Calu3 (cell line): ENCODE results near the gene MARVELD1. TPM values are rescaled to one million over a fixed set of nuclear protein-coding genes. Genes with fewer than 3 reads are reported as not detected.

Source experiments
- BruUV-seq: library from RNA; stranded (reverse); fragments of 400-500 nt; replicated peaks from 2 replicates; lab custom pipeline; 2021; lab: Mats Ljungman, UMichigan
- CTCF ChIA-PET: fragments of 300-600 bp; sonication (Branson Sonifier 250); formaldehyde crosslinking; loops from one replicate; lab custom pipeline; 2022; ENCODE audit warnings: antibody characterized with exemption; lab: Charles Lee
- DNase-seq: peaks from one replicate; pipeline ENCODE4 v3.0.0; 2022
- H3K27ac Mint-ChIP-seq: one replicate; pipeline ENCODE4 v1.8.0; 2022; ENCODE audit warnings: mixed read lengths; ENCODE audit not compliant: unreplicated experiment
- H3K27me3 Mint-ChIP-seq: one replicate; pipeline ENCODE4 v1.8.0; 2022; ENCODE audit warnings: mixed read lengths; ENCODE audit not compliant: unreplicated experiment
- H3K36me3 Mint-ChIP-seq: one replicate; pipeline ENCODE4 v1.8.0; 2022; ENCODE audit warnings: mild to moderate bottlenecking, moderate library complexity, mixed read lengths; ENCODE audit not compliant: insufficient read depth, unreplicated experiment
- H3K4me1 Mint-ChIP-seq: one replicate; pipeline ENCODE4 v1.8.0; 2022; ENCODE audit warnings: mild to moderate bottlenecking, low read depth, mixed read lengths; ENCODE audit not compliant: unreplicated experiment
- H3K4me3 Mint-ChIP-seq: one replicate; pipeline ENCODE4 v1.8.0; 2022; ENCODE audit warnings: mild to moderate bottlenecking, low read depth, moderate library complexity, mixed read lengths; ENCODE audit not compliant: unreplicated experiment
- H3K9me3 Mint-ChIP-seq: one replicate; pipeline ENCODE4 v1.8.0; 2022; ENCODE audit warnings: low read depth, mixed read lengths; ENCODE audit not compliant: unreplicated experiment
- intact Hi-C: fragments of 100-400 bp; cut with micrococcal nuclease; formaldehyde crosslinking; loops from one replicate; pipeline ENCODE4 v1.10.0; 2022; ENCODE audit not compliant: unreplicated experiment
- total RNA-seq: library from RNA; stranded (reverse); gene quantifications from 2 replicates; pipeline ENCODE4 v1.2.3, GENCODE V29; 2022
- TF ChIP-seq, protein P1 (sequence below): fragments of 200-600 bp; IDR thresholded peaks from one replicate; pipeline ENCODE4 v1.8.0; 2022; ENCODE audit warnings: antibody characterized with exemption; ENCODE audit not compliant: unreplicated experiment

The MARVELD1 gene
- total RNA-seq, 1 experiment from 2014 or later = 20.2 TPM

DNA sequence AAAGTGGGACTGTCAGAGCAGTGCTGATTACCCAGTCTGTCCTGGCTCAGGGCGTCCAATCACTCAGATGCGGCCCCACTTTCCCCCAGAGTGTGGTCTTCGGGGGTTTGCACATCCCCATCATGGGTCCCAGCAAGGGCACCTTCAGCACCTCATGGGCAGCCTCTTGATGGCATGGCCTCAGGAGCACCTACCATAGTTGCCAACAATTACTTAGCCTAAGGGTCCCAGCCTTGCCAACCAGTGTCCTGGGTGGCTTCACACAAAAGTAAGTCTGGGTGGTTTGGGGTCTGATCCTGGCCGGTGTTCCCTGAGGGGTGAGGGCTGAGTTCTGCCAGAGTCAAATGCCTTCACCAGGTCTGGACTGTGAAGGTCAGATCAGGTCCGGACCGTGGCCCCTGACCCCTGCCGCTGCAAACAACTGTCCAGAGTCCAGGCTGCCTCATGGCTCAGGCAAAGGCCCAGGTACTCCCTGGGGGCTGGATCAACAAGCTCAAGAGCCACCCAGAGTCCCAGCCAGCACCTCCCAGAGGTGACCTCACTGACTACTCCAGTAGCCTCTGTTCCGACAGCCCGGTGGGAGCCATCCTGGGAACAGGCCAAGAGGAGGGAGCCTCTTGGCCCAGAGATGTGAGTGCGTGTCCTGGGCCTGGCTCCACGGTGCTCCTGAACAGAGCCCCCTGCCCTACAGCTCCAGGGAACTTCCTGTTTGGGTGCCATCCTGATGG, 6.2 kb upstream of the MARVELD1 start:
- TF ChIP-seq, protein P1, sequence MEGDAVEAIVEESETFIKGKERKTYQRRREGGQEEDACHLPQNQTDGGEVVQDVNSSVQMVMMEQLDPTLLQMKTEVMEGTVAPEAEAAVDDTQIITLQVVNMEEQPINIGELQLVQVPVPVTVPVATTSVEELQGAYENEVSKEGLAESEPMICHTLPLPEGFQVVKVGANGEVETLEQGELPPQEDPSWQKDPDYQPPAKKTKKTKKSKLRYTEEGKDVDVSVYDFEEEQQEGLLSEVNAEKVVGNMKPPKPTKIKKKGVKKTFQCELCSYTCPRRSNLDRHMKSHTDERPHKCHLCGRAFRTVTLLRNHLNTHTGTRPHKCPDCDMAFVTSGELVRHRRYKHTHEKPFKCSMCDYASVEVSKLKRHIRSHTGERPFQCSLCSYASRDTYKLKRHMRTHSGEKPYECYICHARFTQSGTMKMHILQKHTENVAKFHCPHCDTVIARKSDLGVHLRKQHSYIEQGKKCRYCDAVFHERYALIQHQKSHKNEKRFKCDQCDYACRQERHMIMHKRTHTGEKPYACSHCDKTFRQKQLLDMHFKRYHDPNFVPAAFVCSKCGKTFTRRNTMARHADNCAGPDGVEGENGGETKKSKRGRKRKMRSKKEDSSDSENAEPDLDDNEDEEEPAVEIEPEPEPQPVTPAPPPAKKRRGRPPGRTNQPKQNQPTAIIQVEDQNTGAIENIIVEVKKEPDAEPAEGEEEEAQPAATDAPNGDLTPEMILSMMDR = no peak
- intact Hi-C loops = no loop called here
- CTCF ChIA-PET = no interaction called here
- H3K27me3 Mint-ChIP-seq = no peaks in the 10 kb centered on the region
- no peak overlapping the region for H3K4me3 Mint-ChIP-seq
- BruUV-seq = no TSS peak
- no peak overlapping the region for H3K27ac Mint-ChIP-seq
- DNase-seq = no peak
- peaks cover 5% of the 10 kb centered on the region for H3K36me3 Mint-ChIP-seq
- no peaks in the 10 kb centered on the region for H3K9me3 Mint-ChIP-seq
- H3K4me1 Mint-ChIP-seq = peaks cover 8% of the 10 kb centered on the region

DNA sequence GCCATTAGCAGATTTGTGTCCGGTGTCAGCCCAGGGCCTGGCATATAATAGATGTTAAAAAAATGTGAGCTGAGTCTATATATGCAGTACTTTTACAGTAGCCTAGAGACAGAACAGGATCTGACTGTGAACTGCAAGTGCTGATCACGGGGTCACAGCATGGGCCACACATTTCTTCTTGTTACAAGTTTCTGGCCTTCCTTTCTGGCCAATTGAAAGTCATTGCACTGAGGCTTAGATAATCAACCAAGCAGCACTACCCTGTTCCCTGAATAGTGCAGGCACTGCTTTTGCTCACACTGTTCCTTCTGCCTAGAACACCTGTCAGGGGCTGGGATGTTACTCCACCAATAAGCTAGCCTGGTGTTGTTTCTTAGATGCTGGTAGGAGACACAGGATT, 5.4 kb upstream of the MARVELD1 start:
- Mint-ChIP-seq H3K4me3 (no peak overlapping the region), H3K36me3 (peaks cover 12% of the 10 kb centered on the region), H3K4me1 (peaks cover 8% of the 10 kb centered on the region), H3K27ac (no peak overlapping the region), H3K27me3 (no peaks in the 10 kb centered on the region), H3K9me3 (no peaks in the 10 kb centered on the region)
- TF ChIP-seq, protein P1 = no peak
- CTCF ChIA-PET = interaction anchor here (0.6 to 0.7 kb wide), 2 partner anchors 10 to 23 kb away, joined by 4 read pairs; no protein-coding TSS in a partner anchor
- intact Hi-C loops = no loop called here
- no TSS peak for BruUV-seq
- no peak for DNase-seq

DNA sequence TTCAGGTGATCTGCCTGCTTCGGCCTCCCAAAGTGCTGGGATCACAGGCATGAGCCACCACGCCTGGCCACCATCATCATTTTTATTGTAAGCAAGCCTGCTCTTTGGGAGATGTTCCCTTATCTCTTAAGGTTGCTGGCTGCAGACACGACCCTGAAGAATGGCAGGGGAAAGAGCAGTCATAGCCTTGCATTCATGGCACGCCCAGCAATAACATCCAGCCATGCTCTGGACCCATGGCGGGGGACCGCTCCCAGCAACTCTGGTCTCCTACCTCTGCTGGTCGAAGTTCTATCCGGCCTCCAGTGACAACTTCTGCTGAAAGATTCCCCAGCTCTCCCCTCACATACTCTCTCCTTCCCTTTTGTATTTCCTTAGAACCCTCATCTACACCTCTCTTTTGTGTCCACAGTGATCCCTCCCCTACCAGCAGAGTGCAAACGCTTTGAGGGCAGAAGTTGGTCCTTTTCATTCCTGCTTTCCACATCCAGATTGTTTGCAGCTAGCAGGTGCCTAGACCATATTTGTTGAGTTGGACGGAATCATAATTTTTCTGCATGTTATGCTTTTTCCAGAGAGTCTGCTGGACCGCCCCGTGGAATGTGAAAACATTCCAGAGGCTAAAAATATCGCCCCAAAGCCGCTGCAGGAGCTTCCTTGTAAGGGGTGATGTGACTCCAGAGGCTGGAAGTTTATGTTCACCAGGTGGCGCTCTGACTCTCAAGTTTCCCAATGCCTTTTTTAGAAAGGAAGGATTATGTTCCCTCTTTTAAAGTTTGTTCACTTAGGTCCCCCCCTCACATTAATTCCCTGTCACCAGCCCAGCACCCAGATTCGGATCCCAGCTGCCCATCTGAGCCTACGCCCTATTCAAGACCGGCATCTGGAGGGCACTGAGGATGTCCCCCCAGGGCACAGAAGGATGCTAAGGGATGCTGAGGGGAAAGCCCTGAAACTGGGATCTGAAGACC, 4.3 kb upstream of the MARVELD1 start:
- H3K4me1 Mint-ChIP-seq = peaks cover 8% of the 10 kb centered on the region
- H3K9me3 Mint-ChIP-seq = no peaks in the 10 kb centered on the region
- DNase-seq = peak; percentile 56
- TF ChIP-seq, protein P1 = peak; percentile 49
- no TSS peak for BruUV-seq
- peaks cover 23% of the 10 kb centered on the region for H3K36me3 Mint-ChIP-seq
- no peaks in the 10 kb centered on the region for H3K27me3 Mint-ChIP-seq
- H3K4me3 Mint-ChIP-seq = no peak overlapping the region
- no peak overlapping the region for H3K27ac Mint-ChIP-seq
- CTCF ChIA-PET = interaction anchor here (0.9 to 1.5 kb wide), 8 partner anchors 8 to 33 kb away, joined by 3 to 10 read pairs (median 6); partner anchors contain the start of genes AVPI1 and ZFYVE27
- intact Hi-C loops = loop anchor here (1.0 kb wide), 1 partner anchor 22 kb away; no protein-coding TSS in a partner anchor
